WERI-Rb-1 (cell line): ENCODE data around the gene HNRNPH1.

Source experiments
- DNase-seq: peaks from one replicate; pipeline ENCODE4 v3.0.0-alpha.2; 2020
- H3K27ac ChIP-seq: fragments of 250-450 bp; sonication (Bioruptor Pico); 2 replicates; pipeline ENCODE4 v1.5.1; 2020; ENCODE audit warnings: mild to moderate bottlenecking, moderate library complexity
- H3K27me3 ChIP-seq: fragments of 250-450 bp; sonication (Bioruptor Pico); 2 replicates; pipeline ENCODE4 v1.5.1; 2021; ENCODE audit warnings: mild to moderate bottlenecking, low read depth, moderate library complexity; ENCODE audit not compliant: insufficient read depth, severe bottlenecking
- H3K36me3 ChIP-seq: fragments of 250-450 bp; sonication (Bioruptor Pico); 2 replicates; pipeline ENCODE4 v1.5.1; 2020; ENCODE audit warnings: mild to moderate bottlenecking, moderate library complexity
- H3K4me3 ChIP-seq: 2 replicates; pipeline ENCODE4 v1.5.1; 2011; ENCODE audit warnings: low read depth, mild to moderate bottlenecking, control low read depth, low read length
- H3K9me3 ChIP-seq: fragments of 250-450 bp; sonication (Bioruptor Pico); 2 replicates; pipeline ENCODE4 v1.5.1; 2021; ENCODE audit warnings: mild to moderate bottlenecking, moderate library complexity; ENCODE audit not compliant: severe bottlenecking
- CTCF ChIP-seq: IDR thresholded peaks from 2 replicates; pipeline ENCODE4 v1.5.1; 2011; ENCODE audit warnings: low read depth, mild to moderate bottlenecking, control low read depth, inconsistent platforms, low read length

Gene HNRNPH1

GRCh38 chr5:179564526-179564925 is 58.9 kb downstream of the HNRNPH1 start:
- DNase-seq = no peak
- Histone ChIP-seq H3K4me3 (no peak overlapping the region), H3K9me3 (no peaks in the 10 kb centered on the region), H3K27me3 (no peaks in the 10 kb centered on the region), H3K27ac (no peak overlapping the region), H3K36me3 (peaks cover 6% of the 10 kb centered on the region)
- TF ChIP-seq CTCF = no peak
